Stomach smooth muscle (tissue), 2 donors: ENCODE measurements around the gene KCNC1.

Source experiments
- H3K27ac ChIP-seq: one replicate; pipeline ENCODE4 v1.7.0; 2013; ENCODE audit warnings: mild to moderate bottlenecking, low read length, inconsistent platforms
- H3K27me3 ChIP-seq, 2 donors: one replicate each; pipeline ENCODE4 v1.7.0; 2013; ENCODE audit warnings: low read length in 2 of 2; ENCODE audit not compliant: insufficient read depth in 2 of 2, control insufficient read depth in 1 of 2
- H3K36me3 ChIP-seq, 2 donors: one replicate each; pipeline ENCODE4 v1.7.0; 2013; ENCODE audit warnings: low read length in 2 of 2; ENCODE audit not compliant: control insufficient read depth in 2 of 2, insufficient read depth in 2 of 2
- H3K4me1 ChIP-seq: one replicate; pipeline ENCODE4 v1.7.0; 2013; ENCODE audit warnings: low read length; ENCODE audit not compliant: control insufficient read depth, insufficient read depth
- H3K4me3 ChIP-seq, 2 donors: one replicate each; pipeline ENCODE4 v1.7.0; 2013; ENCODE audit warnings: low read length in 2 of 2
- H3K9ac ChIP-seq, 2 donors: one replicate each; pipeline ENCODE4 v1.7.0; 2013; ENCODE audit warnings: low read length in 2 of 2, mild to moderate bottlenecking in 1 of 2
- H3K9me3 ChIP-seq, 2 donors: one replicate each; pipeline ENCODE4 v1.7.0; 2013; ENCODE audit warnings: low read length in 2 of 2; ENCODE audit not compliant: control insufficient read depth in 2 of 2
- donor health status: healthy.
- donor health status: Pancreatic carcinoma.

KCNC1 gene

DNA sequence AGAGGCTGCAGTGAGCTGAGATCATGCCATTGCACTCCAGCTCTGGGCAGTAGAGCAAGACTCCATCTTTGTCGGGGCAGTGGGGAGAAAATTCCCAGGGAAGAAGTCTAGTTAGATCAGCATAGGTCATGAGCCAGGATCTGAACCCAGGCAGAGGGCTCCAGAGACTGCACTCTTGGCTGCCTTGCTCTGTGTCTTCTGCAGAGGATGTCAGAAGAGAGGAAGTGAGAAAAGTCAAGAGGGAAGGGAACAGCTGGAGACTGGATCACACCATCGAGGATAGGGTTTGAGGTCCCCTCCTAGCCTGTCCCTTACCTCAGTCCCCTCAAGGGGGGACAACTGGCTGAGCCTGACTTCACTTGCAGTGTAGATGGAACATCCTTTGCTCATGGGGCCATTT lies 9.4 kb upstream of the KCNC1 start:
- H3K4me1 ChIP-seq = peaks cover 4% of the 10 kb centered on the region
- H3K9ac ChIP-seq = no peak overlapping the region
- peaks cover 31 to 32% of the 10 kb centered on the region in 2 donors for H3K27me3 ChIP-seq
- no peaks in the 10 kb centered on the region for H3K9me3 ChIP-seq
- H3K27ac ChIP-seq = no peak overlapping the region
- H3K4me3 ChIP-seq = no peak overlapping the region
- H3K36me3 ChIP-seq = no peaks in the 10 kb centered on the region

DNA sequence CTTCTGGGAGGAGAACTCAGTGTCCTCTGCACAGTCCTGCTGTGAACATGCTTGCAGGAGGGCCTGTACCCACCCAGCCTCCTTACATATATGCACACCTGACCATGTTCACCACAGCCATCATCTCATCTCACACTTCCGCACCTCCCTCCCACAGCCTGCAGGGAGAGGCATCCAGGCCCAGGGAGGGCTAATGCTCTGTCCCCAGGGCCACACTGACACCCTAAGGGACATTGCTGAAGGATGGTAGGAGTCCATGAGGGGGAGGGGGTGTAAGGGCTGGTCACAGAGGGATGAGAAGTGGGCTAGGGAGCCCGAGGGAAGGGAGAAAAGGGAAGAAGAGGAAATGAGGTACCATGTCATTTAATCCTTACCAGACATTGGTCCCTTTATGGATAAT lies 4.4 kb upstream of the KCNC1 start:
- Histone ChIP-seq H3K27me3 (peaks cover 19 to 23% of the 10 kb centered on the region in 2 donors), H3K4me3 (no peak overlapping the region), H3K27ac (no peak overlapping the region), H3K36me3 (no peaks in the 10 kb centered on the region), H3K4me1 (peaks cover 15% of the 10 kb centered on the region), H3K9me3 (no peaks in the 10 kb centered on the region), H3K9ac (no peak overlapping the region)

DNA sequence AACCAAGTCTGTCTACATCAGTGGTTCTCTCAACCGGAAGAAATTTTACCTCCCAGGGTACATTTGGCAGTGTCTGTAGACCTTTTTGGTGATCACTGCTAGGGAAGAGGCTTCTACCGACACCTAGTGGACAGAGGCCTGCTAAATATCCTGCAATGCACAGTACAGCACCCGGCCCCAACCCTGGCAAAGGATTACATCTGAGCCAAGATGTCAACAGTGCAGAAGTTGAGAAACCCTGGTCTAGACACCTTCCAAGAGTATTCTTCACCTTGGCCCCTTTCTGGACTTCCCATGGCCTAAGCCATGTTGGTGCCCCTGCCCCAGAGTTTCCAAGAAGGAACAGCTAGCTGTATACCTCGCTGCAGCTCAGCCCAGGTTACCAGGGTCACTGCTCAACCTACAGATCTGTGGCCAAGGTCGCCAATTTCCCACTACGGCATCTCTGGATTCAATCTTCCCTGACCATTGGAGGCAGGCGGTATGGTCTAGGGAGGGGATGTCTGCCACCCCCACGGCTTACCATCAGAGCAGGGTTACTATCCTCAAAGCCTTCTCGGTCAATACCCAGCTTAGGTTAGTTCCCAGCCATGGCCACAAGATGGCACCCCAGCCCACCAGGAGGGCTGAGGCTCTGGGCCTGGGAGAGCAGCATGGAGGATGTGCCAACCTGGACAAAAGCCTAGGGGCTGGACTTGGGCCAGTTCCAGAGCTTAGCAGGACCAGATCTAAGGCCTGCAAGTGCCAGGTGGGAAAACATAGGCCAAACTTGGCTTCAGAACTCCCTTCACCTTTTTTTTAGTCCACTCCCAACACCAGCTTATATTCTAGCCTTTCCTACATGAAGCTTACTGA lies 3.7 kb upstream of the KCNC1 start:
- H3K9ac ChIP-seq = no peak overlapping the region

DNA sequence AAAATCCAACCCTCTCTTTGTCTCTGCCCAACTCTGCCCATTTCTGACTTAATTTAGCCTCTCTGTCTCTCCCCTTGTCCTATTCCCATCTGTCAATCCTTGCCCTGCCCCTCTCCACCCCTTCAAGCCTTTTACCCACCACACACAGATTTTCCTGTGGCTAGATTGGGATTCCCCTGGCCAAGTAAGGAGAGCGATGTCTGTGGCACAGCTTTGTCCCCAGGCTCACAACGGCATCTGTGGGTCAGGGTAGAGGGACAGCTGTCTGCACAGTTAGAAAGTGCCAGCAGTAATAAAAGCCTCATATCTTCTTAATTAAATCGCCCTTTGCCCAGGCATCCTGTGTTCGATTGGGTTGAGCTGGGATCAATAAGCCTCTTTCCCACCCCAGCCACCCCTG lies 1.3 kb upstream of the KCNC1 start:
- peaks cover 24% of the 10 kb centered on the region for H3K4me1 ChIP-seq
- no peak overlapping the region for H3K9ac ChIP-seq
- H3K4me3 ChIP-seq = no peak overlapping the region
- H3K27me3 ChIP-seq = peaks cover 42 to 51% of the 10 kb centered on the region in 2 donors
- no peaks in the 10 kb centered on the region for H3K9me3 ChIP-seq
- no peaks in the 10 kb centered on the region for H3K36me3 ChIP-seq
- no peak overlapping the region for H3K27ac ChIP-seq

More for the DNA sequence above, 3.7 kb upstream of the KCNC1 start:
- Histone ChIP-seq H3K27me3 (peaks cover 19 to 26% of the 10 kb centered on the region in 2 donors), H3K27ac (no peak overlapping the region), H3K9me3 (no peaks in the 10 kb centered on the region), H3K4me3 (no peak overlapping the region), H3K36me3 (no peaks in the 10 kb centered on the region), H3K4me1 (peaks cover 20% of the 10 kb centered on the region)

DNA sequence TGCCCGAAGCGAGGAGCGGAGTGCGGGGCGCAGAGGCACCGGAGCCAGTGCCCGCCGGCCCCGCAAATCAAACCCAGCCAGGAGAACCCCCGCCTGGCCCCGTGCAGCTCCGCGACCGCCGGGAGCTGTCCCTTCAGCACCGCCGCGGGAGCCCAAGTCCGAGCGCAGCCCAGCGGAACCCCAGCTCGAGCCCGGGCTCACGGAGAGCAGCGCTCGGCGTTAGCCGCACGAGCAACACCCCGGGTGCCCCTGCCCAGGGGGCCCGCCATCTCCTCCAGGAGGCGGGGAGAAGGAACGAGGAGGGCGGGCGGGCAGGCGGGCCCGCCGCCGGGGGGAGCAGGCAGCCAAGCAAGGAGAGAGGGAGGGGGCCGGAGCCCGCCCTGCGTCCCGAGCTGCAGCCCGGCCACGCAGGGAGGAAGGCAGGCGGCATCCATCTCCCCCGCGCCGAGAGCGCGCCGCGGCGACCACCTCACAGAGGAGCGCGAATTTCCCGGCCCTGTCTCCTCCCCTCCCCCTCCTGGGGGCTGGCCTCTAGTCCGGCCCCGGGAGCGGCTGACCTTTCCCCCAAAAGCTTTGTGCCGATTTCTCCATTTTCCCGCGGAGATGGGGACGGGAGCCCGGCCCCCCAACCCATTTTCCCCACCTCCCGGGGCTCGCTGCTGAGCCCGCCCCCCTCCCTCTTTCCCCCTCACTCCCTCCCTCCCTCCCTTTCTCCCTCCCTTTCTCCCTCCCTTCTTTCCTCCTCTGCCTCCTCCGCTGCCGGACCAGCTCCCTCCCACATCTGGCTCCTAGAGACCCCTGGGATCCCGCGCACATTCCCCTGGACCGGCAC lies 621 bp downstream of the KCNC1 start:
- H3K9ac ChIP-seq = no peak overlapping the region
- H3K4me3 ChIP-seq = peak overlapping the region; percentile 43 to 64
- no peaks in the 10 kb centered on the region for H3K36me3 ChIP-seq
- no peak overlapping the region for H3K27ac ChIP-seq
- peaks cover 24% of the 10 kb centered on the region for H3K4me1 ChIP-seq
- no peaks in the 10 kb centered on the region for H3K9me3 ChIP-seq
- H3K27me3 ChIP-seq = peaks cover 57 to 68% of the 10 kb centered on the region in 2 donors

DNA sequence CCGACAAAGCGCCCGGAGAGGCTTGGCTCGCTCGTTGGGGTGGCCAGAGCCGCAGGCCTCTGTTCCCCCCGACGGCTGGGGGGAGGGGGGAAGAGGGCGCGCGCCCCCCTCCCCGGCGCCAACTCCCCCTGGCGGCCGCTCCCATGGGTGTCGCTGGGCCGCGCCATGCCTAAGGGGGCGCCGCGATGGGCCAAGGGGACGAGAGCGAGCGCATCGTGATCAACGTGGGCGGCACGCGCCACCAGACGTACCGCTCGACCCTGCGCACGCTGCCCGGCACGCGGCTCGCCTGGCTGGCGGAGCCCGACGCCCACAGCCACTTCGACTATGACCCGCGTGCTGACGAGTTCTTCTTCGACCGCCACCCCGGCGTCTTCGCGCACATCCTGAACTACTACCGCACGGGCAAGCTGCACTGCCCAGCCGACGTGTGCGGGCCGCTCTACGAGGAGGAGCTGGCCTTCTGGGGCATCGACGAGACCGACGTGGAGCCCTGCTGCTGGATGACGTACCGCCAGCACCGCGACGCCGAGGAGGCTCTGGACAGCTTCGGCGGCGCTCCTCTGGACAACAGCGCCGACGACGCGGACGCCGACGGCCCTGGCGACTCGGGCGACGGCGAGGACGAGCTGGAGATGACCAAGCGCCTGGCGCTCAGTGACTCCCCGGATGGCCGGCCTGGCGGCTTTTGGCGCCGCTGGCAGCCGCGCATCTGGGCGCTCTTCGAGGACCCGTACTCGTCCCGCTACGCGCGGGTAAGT lies 1.4 kb downstream of the KCNC1 start:
- Histone ChIP-seq H3K27ac (no peak overlapping the region), H3K4me1 (peaks cover 24% of the 10 kb centered on the region), H3K4me3 (no peak overlapping the region), H3K36me3 (no peaks in the 10 kb centered on the region), H3K9ac (no peak overlapping the region), H3K27me3 (peaks cover 62 to 67% of the 10 kb centered on the region in 2 donors), H3K9me3 (no peaks in the 10 kb centered on the region)

DNA sequence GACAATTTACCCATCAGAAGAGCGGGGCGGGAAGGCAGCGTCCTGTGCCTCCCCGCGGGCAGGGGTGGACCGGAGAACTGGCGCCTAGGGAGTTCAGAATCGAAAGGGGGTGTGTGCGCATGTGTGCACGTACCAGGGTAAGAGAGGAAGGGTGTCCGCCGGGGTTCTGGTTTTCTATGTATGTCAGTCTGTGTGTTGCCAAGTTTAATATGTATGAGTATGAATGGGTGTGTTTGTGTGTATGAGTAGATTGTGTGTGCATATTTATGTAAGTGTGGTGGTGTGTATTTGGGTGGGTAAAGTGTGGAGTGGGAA lies 2.0 kb downstream of the KCNC1 start:
- Histone ChIP-seq H3K36me3 (no peaks in the 10 kb centered on the region), H3K9ac (no peak overlapping the region), H3K4me1 (peaks cover 21% of the 10 kb centered on the region), H3K4me3 (no peak overlapping the region), H3K27me3 (peaks cover 63 to 70% of the 10 kb centered on the region in 2 donors), H3K9me3 (no peaks in the 10 kb centered on the region), H3K27ac (no peak overlapping the region)

DNA sequence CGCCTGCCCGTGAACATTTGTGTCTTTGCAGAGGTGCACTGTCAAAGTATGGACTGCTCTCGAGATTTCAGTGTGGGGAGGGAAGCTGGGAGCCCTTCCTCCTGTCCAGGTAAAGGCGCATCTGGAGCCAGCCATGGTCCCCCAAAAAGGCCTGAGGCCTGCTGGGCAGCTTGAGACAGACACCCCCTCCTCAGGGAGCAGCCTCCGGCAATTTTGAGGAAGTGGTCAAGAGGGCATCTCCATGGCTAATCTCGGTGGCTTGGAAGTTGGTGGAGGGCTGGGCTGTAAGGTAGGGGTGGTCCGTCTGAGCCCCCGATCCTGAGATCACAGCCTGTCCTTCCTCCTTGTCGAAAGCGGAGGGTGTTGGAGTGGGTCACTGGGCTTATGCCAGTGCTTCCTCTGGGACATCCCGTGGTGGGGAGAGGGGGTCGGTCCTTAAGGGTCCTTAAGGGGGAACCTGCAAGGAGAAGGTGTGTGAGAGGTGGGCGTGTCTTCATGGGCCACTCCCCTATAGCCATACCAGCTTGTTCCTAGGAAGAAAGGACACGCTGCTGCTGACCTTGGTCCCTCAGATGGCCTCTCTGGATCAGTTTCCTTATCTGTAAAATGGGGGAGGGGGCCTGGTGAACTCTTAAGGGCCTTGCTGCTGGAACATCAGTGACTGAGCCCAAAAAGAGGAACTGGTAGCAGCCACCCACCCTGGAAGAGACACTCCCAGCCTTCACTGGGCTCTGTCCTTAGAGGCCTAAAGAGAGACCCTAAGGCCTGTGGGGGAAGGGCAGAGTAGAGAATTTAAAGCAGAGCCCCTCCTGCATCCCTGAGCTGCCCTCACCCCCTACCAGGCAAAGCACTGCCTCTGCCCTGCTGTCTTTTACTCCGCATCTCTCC lies 2.6 kb downstream of the KCNC1 start:
- no peak overlapping the region for H3K9ac ChIP-seq
- no peak overlapping the region for H3K27ac ChIP-seq
- H3K9me3 ChIP-seq = no peaks in the 10 kb centered on the region
- no peak overlapping the region for H3K4me3 ChIP-seq
- H3K27me3 ChIP-seq = peaks cover 62 to 69% of the 10 kb centered on the region in 2 donors
- H3K4me1 ChIP-seq = peaks cover 20% of the 10 kb centered on the region
- H3K36me3 ChIP-seq = no peaks in the 10 kb centered on the region

DNA sequence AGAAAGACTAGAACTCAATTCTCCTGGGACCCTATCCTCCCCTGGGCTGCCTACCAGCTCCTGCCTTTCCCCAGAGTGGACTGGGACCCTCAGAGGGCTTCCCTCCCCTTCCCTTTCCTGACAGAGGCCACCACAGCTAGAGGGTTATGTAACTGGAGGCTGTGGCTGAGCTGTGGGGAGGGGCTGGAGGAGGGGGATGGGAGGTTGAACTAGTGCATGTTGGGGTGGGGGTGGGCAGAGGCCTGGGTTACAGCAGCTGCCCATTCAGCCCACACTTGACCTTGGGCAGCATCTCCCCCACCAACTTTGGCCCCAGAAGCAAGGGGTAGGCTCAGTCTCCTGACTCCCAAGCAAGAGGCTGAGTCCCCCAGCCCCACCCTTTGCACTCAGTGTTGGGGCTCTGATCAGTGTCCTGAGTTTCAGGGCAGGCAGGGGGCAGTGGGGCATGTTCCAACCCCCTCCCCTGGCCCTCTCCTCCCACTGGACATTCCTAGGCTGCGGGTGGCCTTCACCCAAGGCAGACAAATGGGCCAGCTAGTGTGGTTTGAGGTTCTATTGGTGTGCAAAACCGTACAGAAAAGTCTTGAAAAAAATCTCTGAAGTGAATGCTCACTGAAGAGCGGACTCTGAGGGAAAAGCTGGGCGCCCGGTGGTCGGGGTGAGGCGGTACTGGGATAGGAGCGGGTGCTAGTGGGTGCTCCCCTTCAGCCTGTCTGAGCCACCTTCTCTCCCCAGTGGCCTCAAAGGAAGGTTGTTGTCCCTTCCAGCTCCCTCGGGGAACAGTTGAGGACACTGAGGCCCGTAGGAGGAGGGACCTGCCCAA lies 3.8 kb downstream of the KCNC1 start:
- Histone ChIP-seq H3K27ac (no peak overlapping the region), H3K4me3 (no peak overlapping the region), H3K9ac (no peak overlapping the region), H3K36me3 (no peaks in the 10 kb centered on the region), H3K4me1 (peaks cover 20% of the 10 kb centered on the region), H3K27me3 (peaks cover 61 to 67% of the 10 kb centered on the region in 2 donors), H3K9me3 (no peaks in the 10 kb centered on the region)
